GM18520 (cell line): ENCODE measurements around the gene ANKLE1.

Experiments used
- ATAC-seq: cut with Tn5 transposase; IDR thresholded peaks from one replicate; pipeline ENCODE4 v1.9.1; 2021; ENCODE audit not compliant: unreplicated experiment

The ANKLE1 gene

DNA sequence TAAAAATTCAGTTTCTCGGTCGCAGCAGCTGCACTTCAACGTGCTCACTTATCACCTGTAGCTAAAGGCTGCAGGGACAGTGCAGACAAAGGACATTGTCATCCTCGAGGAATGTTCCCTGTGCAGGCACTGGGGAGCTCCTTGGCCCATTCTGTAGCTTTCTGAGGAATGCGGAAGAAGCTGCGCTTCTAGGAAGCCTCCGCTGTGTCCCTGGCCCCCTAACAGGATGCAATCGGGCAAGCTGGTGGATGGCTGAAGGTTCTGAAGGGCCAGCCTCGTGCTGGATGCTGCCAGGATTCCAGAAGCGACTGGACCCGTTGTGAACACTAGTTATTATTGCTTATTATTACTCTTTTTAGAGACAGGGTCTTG is 44.9 kb downstream of the ANKLE1 start:
- no peak for ATAC-seq

DNA sequence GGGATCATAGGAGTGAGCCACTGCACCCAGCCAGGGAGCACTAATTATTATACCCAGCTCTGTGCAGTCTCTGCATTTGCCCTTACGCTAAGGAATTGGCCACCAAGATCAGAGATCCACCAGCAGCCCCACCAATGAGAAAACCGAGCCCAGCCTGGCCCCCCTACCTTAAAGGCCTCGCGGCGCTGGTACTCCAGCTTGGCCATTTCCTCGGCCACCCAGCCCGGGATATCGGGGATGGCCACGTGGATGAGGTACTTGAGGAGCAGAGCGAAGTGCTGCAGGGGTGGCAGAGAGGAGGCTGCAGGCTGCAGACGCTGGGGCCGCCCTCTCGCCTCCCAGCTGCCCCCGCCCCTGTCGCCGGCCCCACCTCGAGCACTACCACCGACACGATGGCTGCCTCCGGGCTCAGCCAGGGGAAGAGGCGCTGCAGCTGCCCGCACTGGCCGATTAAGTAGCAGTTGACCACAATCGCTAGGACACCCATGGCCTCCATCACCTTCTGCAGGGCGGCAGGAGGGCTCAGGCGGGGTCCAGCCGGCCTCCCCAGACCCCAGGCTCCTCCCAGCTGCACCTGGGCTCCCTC is 45.5 kb downstream of the ANKLE1 start:
- no peak for ATAC-seq

DNA sequence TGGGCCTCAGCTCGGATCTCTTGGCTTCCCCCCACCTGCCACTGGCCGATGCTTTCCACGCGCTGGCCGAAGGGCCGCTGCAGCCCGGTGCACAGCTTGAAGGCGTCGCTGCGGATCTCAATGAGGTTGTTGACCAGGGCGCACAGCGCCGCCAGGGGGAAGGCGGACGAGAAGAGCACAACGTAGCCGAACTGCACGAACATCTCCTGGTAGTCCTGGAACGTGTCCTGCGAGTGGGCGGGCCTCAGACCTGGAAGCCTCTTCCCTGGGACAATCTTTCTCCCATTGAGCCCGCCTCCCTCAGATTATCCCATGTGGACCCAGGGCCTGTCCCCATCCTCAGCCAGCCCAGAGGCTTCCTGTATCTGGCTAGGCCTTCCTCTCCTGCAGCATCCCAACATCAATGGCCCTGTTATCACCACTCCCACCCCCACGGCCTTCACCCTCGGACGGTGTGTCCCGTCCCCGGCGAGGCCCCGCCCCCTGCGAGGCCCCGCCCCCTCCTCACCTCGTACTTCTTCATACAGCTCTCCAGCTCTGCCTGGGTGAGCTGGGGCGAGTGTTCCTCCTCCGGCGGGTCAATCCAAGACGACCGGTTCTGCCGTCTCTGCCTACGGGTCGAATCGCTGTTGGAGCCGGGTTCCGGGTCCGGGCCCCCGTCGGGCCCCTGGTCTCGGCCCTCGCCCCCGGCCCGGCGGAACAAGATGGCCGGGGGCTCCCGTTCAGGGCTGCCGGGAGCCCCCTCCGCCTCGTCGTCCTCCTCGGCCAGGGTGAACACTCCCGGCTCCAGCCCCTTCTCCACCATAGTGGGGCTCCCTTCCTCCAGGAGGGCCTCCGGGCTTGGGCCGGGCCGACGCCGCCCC is 46.2 kb downstream of the ANKLE1 start:
- ATAC-seq: no peak

DNA sequence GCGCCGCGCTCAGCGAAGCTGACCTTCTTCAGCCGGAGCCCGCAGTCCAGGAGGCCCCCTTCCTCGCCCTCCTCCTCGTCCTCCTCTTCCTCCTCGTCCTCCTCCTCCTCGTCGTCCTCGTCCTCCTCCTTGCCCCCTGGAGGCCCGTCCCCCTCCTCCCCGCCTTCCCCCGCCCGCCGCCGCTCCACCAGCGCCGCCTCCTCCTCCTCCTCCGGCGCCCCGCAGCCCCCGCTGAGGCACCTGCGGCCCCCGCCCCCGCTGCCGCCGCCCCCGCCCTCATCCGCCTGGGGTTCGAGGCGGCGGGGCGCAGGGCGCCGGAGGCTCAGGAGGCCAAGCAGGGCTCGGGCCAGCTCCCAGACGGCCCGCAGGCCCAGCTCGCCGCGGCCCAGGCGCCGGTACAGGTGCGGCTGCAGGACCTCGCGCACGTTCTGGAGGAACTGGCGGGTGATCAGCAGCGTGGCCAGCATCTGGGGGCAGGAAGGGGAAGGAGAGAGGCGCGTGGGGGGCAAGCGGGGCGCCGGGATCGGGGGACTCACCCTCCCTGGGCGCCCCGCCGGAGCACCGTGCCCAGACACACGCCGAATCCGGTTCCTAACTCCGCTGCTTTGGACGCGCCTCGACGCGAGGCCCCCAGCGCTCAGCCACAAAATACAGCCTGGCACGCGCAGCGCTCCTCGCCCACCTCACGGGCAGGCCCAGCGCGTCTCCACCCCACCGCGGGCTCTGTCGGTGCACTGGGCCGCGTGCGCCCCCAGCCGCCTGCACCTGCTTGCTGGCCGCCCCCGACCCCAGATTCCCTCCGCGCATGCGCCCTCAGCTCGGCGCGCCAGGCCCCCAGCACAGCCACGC is 47.0 kb downstream of the ANKLE1 start:
- ATAC-seq: no peak

DNA sequence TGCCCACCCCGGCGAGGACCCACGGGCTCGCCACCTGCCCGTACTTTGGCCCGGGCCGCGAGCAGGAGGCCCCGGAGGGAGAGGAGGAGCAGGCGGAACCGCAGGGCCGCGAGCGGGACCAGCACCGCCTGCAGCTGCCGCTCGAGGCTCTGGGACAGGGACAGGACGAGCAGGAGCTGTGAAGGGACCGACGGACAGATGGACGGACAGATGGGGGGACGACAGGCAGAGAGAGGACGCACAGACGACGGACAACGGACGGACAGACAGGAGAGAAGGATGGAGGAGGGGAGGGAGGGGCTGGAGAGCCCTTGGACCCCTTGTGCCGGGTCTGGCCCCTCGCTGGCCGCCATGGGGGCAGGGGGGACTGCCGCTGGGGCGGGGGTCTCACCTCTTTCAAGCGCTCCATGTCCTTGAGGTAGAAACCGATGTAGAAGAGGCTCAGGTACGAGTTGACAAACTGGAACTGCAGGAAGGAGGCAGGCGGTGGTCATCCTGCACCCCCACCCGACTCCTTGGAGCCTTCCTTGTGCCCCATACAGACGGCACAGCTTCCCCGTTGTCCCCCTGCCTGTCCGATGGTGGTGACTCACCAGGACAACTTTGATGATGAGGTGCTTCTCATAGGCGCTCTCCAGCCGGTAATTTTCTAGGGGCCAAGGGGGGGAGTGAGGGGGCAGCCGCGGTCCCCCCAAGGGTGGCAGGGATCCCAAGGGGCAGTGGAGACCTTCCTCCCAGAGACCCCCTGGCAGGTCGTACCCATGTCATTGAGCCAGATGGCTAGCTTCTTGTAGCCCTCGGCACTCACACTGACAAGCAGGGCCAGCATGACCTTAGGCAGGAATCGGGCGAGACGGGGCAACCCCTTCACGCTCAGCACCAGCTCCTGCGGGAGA is 47.9 kb downstream of the ANKLE1 start:
- ATAC-seq: no peak

DNA sequence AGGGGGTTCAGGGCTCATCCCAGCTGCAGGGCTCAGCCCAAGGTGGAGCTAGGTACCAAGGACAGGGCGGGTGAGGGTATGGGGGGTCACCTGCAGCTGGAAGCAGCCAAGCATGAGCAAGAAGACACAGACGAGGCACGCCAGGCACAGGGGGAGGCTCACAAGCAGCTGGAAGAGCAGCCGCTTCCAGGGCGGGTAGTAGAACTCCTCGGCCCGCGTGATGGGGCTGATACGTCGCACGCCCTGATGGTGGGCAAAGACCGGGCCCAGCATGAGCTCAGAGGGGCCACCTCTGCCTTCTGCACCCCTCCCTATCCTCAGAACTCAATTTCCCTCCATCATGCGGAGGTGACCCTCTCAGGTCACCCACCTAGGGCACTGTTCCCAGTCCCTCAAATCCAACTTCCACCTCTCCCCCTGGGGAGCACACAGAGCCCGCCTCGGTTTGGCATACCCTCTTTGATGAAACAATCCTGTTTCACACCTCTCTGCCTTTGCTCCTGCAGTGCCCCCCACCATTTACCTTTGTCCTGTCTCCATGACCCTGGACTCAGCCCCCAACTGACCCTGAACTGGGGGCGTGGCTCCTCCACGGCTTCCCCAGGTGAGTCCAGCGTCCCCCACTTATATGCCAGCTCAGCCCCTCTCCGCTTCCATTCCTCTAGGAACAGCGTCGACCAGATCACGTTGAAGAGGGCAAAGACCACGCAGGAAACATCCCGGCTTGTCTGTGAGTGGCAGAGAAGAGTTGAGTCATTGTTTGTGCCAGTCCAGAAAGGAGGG is 48.8 kb downstream of the ANKLE1 start:
- no peak for ATAC-seq

DNA sequence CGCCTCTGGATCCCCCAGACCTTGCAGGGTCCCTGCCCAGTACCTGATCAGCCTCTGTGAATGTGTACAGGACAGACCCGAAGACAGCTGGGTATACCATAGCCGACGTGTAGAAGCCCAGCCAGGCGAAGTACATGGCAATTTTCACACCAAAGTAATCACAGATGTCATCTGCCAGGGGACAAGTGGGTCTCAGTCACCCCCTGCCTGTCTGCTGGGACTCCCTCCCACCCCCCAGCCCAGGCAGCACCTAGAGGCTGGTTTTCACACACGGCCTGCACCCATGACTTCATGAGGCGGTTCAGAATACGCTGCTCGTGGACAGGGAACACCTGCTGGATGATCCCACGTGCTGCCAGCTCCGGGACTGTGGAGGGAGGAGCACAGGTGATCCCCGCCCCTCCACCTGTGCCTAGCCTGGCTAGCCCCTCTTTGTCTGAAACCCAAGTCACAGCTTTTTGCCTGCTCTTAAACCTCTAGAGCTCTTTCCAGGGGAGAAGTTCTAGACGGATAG is 49.4 kb downstream of the ANKLE1 start:
- ATAC-seq: no peak

DNA sequence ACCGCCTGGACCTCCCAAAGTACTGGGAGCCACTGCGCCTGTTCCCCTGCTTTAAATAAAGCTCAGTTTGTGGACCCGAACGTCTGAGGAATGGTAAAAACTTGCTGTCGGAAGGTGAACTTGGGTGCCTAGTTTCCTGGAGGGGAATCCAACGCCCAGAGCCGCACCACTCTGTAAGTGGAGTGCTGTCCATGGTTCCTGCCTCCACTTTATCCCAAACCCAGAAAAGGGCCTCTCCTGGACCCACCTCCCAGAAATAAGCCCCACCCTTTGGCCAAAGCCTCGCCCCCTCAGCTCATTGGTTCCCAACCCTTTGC is 50.6 kb downstream of the ANKLE1 start:
- no peak for ATAC-seq

DNA sequence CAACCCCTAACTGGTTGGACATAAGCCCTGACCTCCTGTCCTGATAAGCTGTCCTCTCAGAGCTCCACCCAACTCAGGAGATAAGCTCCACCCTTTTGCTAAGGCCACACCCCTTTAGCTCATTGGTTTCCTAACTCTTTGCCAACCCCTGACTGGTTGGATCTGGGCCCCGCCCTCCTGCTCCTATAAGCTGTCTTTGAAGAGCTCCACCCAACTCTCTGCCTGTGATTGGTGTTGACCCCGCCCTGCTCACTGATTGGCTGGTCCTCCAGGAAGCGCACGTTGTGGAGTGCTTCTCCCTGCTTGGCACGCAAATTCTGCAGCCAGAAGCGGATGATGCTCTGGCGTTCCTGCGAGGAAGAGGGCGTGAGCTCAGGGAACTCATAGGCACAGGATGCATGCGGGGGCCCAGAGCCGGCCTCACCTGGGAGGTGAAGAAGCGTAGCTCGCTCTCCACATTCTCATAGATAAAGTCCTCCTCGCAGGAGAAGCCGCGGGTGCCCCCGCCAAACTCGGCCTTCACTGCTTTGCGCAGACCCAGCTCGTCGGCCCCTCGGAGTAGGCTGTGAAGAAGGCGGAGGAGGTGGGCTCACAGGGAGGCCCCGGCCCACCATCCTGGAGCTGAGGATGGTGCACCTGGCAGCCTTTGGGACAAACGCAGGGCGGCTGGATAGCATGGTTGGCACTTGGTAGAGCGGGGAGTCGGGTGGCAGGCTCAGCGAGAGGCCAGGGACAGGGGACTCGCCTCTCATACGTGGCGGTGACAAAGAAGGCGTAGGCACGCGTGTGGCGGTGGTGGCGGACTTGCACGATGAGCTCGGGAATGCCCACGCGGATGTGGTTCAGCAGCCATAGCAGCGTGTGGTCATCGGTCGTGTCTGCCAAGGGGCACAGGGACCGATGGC is 51.2 kb downstream of the ANKLE1 start:
- no peak for ATAC-seq

DNA sequence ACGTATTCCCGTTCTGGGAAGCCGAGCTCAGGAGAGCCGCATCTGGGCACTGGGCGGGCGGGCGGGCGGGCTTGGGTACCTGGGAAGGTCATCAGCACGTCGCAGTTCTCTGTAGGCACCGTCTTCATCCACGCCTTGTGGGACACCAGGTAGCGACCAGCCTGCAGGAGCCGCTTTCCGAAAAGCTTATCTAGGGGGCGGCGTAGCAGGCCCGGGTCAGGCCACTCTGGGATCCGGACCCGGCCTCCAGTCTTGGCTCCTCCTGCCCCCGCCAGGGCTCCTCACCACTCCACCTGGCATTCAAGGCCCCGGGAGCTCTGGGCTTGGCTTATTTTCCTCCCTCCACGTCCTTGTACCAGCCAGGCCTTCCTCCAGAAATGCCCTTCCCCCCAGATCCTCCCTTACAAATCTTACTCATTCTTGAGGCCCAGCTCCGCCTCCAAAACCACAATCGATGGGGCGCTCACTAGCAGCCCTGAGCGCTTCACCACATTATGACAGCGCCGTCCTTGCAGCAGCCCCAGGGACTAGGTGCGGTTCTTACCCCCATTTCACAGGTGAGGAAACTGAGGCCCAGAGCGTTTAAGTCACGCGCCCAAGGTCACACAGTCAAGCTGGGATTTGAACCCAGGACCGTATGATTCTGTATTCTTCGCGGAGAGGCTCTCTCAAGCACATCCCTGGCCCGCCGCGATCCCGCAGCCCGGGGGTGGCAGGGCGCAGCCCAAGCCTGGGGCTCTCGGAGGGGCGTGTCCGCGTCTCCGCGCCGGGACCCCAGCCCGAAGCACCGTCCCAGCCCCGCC is 52.1 kb downstream of the ANKLE1 start:
- no peak for ATAC-seq

DNA sequence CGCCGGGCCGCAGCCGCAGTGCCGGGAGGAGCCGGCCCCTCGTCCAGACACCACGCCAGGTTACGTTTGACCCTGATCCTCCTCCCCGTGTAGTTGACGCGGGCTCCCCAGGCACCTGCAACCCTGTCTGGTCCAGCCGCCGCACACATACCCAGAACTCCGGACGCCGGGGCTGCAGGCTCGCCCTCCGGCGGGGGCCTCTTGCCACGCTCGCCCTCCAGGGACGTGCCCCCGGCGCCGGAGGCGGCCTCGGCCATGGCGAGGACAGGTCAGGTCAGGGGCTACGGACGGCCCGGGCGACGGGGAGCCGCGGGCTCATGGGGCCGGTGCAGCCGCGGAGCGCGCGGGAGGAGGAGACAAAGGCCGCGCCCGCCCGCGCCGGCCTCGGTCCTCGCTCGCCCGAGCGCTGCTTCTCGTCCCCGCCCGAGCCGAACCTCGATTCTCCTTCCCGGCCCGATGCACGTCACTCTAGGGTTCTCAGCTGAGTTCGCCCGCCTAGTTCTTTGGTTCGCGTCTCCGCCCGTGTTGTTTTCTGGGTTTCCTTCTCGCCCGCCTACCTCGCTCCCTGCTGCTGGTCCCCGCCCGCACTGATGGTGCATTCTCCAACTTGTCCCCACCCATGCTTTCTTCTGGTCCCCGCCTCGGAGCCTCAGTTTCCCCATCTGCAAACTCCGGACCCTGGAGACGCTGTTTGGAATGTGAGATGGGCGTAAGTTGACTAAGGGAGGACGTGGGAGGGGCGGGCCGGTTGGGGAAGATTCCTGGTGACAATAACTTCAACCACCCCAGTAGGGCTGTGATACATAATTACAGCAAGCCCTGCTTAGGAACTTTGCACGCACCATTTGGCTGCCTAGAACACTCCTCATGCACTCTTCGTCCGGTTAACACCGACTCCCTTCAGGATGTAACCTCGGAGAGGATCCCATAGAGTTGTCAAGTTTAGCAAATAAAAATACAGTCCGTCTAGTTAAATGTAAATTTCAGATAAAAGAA is 53.0 kb downstream of the ANKLE1 start, which contains the start of gene ANO8:
Gene ANO8, minus strand, starts transcription at position 442 of the 996 bp plus-strand sequence. Its CDS starts 185 bp downstream, at position 257.
- no peak for ATAC-seq

DNA sequence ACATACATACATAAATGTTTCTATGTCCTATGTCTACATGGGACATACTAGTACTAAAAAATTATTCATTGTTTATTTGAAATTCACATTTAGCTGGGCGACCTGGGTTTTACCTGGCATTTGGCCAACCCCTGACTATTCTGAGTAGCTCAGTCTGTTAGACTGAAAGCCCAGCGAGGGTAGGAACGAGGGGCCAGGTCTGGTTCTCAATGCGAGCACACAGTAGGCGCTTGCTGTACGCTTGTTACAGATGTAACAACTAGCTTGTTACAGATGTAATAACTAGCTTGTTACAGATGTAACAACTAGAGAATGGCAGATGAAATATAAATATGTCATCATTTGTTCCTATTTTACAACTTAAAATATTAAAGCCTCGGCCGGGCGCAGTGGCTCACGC is 53.9 kb downstream of the ANKLE1 start:
- no peak for ATAC-seq
